Dermis microvascular lymphatic vessel endothelial cell (primary cell): Measurements from ENCODE around the gene ARIH2. TPM values are rescaled to one million over a fixed set of nuclear protein-coding genes. Genes with fewer than 3 reads are reported as not detected.
"Not testable (repeated sequence)": the region's sequence is repeated elsewhere in the genome, so short reads cannot be mapped to it uniquely, and the experiment has no call there.

ENCODE experiments used
- DNase-seq, 2 donors: peaks; one replicate each; pipeline versions ENCODE4 v3.0.0 to v3.0.0-alpha.2; 2010; ENCODE audit warnings: low read depth in 2 of 2
- total RNA-seq: library from RNA; depleted of rRNA; stranded (reverse); fragments of >200 nt; gene quantifications from 2 replicates; pipeline ENCODE4 v1.2.1, GENCODE V29; 2014

Gene ARIH2
- total RNA-seq = 54.7 and 74.6 TPM in 2 replicates

- peak; percentile 86 to 96 for DNase-seq
These were observed at the start of gene ARIH2 for GRCh38 chr3:48918388-48919214. ARIH2 (plus strand) TSS chr3:48918842; CDS start chr3:48927559, 8,717 bp downstream.

GRCh38 chr3:48877671-48878070 is 41.0 kb upstream of the ARIH2 start:
- DNase-seq = no peak

- no peak for DNase-seq
These were observed 39.2 kb upstream of the ARIH2 start for GRCh38 chr3:48879307-48879993.

- no peak for DNase-seq
These were observed 38.7 kb upstream of the ARIH2 start for GRCh38 chr3:48879994-48880377.

- no peak for DNase-seq
These were observed 37.6 kb upstream of the ARIH2 start for GRCh38 chr3:48881006-48881405.

- DNase-seq = no peak
These were observed 37.0 kb upstream of the ARIH2 start for GRCh38 chr3:48881652-48882114.

- no peak for DNase-seq
These were observed 32.9 kb upstream of the ARIH2 start for GRCh38 chr3:48885753-48886152.

GRCh38 chr3:48891606-48892005 is 27.0 kb upstream of the ARIH2 start:
- no peak for DNase-seq

- no peak for DNase-seq
These were observed 24.1 kb upstream of the ARIH2 start for GRCh38 chr3:48894516-48894915.

GRCh38 chr3:48896936-48897335 is 21.7 kb upstream of the ARIH2 start:
- no peak for DNase-seq

- DNase-seq = peak; percentile 12 to 15
These were observed 20.9 kb upstream of the ARIH2 start for GRCh38 chr3:48897460-48898376.

- peak; percentile 63 to 82 for DNase-seq
These were observed 20.0 kb upstream of the ARIH2 start, which contains the start of gene SLC25A20 for GRCh38 chr3:48898383-48899234. SLC25A20 (minus strand) TSS chr3:48898882; CDS start chr3:48898794, 88 bp downstream.

- no peak for DNase-seq
These were observed 19.4 kb upstream of the ARIH2 start for GRCh38 chr3:48899273-48899672.

- not testable (repeated sequence) for DNase-seq
These were observed 11.6 kb upstream of the ARIH2 start for GRCh38 chr3:48907026-48907425.

- DNase-seq = no peak
These were observed 3.3 kb upstream of the ARIH2 start for GRCh38 chr3:48915296-48915695.

- peak; percentile 56 to 80 for DNase-seq
These were observed 835 bp downstream of the ARIH2 start for GRCh38 chr3:48919215-48920138.

- DNase-seq = no peak
These were observed 8.1 kb downstream of the ARIH2 start for GRCh38 chr3:48926425-48927392.

- no peak for DNase-seq
These were observed 9.3 kb downstream of the ARIH2 start for GRCh38 chr3:48927928-48928327.
